A549 treated with CORT108297 at 1 μM for 4 hours (cell line): ENCODE results near the gene RAB21. TPM values are rescaled to one million over a fixed set of nuclear protein-coding genes. Genes with fewer than 3 reads are reported as not detected.

ENCODE experiments used
- total RNA-seq: library from RNA; stranded (reverse); fragments of 200-300 nt; extraction: Qiagen RNA extraction; gene quantifications from 5 replicates; pipeline ENCODE4 v1.2.3, GENCODE V29; 2022

RAB21 gene, protein sequence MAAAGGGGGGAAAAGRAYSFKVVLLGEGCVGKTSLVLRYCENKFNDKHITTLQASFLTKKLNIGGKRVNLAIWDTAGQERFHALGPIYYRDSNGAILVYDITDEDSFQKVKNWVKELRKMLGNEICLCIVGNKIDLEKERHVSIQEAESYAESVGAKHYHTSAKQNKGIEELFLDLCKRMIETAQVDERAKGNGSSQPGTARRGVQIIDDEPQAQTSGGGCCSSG
- total RNA-seq: 36.5 to 59.9 TPM (median 41.0 TPM) in 5 replicates

DNA sequence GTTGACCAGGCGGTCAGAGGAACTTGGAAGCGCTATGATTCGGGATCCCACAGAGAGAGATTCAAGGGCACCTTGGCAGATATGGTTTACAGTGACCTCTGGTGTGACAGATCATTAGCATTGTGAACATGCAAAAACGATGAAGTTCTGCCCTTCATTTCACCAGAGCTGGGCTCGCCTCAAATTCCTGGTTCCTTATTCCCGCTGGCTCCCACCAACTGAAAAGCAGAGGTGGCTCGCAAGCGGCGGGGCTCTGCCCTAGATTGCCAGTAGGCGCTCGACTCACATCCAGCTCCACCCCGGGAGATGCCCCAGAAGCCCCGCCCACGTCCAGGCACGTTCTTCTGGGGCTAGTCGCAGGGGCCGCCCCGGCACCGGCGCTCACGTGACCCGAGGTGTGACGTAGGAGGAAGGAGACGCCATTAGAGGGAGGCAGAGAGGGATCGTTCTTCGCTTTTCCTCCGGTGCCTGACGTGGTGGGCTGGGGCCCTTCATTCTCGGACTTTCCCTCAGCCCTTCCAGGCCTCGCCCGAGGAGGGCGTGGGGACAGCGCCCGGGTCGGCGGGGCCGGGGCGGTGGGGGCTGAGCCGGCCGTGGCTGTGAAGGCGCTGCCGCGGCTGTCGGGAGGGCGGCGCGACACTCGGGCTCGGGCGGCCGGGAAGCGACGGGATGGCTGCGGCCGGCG is at the start of gene RAB21:
RAB21 (plus strand) TSS at position 403 of the 685 bp plus-strand sequence; CDS start at position 670, 267 bp downstream.

Other genes with a start within 250 kb of the RAB21 start
- 11.9 to 17.4 TPM (median 15.3 TPM) in 5 replicates for gene ZFC3H1, start 91.0 kb upstream of the RAB21 start, total RNA-seq
- gene THAP2, start 90.6 kb upstream of the RAB21 start, total RNA-seq: 2.9 to 5.4 TPM (median 5.1 TPM) in 5 replicates
- 30.9 to 37.9 TPM (median 33.3 TPM) in 5 replicates for gene TMEM19, start 68.8 kb upstream of the RAB21 start, total RNA-seq
- 20.6 to 28.7 TPM (median 23.5 TPM) in 5 replicates for gene TBC1D15, start 84.9 kb downstream of the RAB21 start, total RNA-seq
- 0.03 to 0.07 TPM in 2 of 5 replicates, not detected in the others for gene TPH2, start 184.0 kb downstream of the RAB21 start, total RNA-seq